ENCODE data around the gene TBX10. TPM values are rescaled to one million over a fixed set of nuclear protein-coding genes. Genes with fewer than 3 reads are reported as not detected.

The TBX10 gene
- total and polyA plus RNA-seq, 2 of the 8 experiments (the other 6 are each of a cell fraction or from before 2014, with no cell fraction given) = 0.09 TPM; not detected in 1

DNA sequence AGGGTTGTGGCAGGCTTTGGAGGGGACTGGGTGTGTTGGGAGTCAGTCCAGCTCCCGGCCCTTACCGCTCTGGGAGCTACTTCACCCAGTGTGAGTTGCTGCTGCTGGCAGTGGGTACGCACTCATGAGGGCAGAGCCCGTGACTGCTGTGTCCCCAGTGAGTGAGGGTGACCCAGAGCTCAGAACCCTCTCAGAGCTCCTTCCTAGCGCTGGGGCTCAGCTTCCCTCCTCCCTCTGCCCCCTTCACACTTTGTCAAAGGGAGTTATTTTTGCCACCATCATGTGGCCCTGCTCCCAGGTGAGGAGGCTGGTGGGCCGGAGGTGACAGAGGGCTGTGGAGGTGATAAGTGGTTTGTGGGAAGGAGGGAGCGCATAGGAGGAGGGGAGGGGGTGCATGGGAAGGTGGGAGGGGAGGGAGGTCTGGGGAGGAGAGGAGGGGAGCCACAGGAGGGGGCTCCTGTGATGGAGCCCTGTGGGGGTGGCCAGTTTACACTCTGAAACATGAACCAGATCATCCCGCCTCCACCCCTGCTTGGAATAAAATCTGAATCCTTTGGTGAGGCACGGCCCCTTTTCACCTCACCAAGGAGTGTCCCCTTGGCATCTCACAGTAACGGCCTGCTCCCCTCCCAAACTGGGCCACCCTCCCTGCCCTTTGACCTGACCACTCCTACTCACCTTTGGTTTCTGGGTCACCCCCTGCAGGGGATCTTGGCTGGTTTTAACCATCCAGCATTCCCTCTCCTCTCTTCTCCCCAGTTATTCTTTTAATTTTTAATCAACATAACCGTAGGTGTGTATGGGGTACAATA is 22.9 kb downstream of the TBX10 start (continued):
- TF ChIP-seq HDAC2 (IDR thresholded peaks at IDR 0.05; ENCODE audit: borderline replicate concordance in 1 of 2, low read depth in 2 of 2, low read length in 2 of 2) = no peak
- no peak for TF ChIP-seq SUZ12 (IDR thresholded peaks at IDR 0.05; ENCODE audit: low read length)
- TF ChIP-seq, protein P1, sequence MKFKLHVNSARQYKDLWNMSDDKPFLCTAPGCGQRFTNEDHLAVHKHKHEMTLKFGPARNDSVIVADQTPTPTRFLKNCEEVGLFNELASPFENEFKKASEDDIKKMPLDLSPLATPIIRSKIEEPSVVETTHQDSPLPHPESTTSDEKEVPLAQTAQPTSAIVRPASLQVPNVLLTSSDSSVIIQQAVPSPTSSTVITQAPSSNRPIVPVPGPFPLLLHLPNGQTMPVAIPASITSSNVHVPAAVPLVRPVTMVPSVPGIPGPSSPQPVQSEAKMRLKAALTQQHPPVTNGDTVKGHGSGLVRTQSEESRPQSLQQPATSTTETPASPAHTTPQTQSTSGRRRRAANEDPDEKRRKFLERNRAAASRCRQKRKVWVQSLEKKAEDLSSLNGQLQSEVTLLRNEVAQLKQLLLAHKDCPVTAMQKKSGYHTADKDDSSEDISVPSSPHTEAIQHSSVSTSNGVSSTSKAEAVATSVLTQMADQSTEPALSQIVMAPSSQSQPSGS (IDR thresholded peaks at IDR 0.05; ENCODE audit: low read length) = no peak
- no peak for TF ChIP-seq NRF1 (IDR thresholded peaks at IDR 0.05; ENCODE audit: low read depth, low read length)
- TF ChIP-seq, protein P2, sequence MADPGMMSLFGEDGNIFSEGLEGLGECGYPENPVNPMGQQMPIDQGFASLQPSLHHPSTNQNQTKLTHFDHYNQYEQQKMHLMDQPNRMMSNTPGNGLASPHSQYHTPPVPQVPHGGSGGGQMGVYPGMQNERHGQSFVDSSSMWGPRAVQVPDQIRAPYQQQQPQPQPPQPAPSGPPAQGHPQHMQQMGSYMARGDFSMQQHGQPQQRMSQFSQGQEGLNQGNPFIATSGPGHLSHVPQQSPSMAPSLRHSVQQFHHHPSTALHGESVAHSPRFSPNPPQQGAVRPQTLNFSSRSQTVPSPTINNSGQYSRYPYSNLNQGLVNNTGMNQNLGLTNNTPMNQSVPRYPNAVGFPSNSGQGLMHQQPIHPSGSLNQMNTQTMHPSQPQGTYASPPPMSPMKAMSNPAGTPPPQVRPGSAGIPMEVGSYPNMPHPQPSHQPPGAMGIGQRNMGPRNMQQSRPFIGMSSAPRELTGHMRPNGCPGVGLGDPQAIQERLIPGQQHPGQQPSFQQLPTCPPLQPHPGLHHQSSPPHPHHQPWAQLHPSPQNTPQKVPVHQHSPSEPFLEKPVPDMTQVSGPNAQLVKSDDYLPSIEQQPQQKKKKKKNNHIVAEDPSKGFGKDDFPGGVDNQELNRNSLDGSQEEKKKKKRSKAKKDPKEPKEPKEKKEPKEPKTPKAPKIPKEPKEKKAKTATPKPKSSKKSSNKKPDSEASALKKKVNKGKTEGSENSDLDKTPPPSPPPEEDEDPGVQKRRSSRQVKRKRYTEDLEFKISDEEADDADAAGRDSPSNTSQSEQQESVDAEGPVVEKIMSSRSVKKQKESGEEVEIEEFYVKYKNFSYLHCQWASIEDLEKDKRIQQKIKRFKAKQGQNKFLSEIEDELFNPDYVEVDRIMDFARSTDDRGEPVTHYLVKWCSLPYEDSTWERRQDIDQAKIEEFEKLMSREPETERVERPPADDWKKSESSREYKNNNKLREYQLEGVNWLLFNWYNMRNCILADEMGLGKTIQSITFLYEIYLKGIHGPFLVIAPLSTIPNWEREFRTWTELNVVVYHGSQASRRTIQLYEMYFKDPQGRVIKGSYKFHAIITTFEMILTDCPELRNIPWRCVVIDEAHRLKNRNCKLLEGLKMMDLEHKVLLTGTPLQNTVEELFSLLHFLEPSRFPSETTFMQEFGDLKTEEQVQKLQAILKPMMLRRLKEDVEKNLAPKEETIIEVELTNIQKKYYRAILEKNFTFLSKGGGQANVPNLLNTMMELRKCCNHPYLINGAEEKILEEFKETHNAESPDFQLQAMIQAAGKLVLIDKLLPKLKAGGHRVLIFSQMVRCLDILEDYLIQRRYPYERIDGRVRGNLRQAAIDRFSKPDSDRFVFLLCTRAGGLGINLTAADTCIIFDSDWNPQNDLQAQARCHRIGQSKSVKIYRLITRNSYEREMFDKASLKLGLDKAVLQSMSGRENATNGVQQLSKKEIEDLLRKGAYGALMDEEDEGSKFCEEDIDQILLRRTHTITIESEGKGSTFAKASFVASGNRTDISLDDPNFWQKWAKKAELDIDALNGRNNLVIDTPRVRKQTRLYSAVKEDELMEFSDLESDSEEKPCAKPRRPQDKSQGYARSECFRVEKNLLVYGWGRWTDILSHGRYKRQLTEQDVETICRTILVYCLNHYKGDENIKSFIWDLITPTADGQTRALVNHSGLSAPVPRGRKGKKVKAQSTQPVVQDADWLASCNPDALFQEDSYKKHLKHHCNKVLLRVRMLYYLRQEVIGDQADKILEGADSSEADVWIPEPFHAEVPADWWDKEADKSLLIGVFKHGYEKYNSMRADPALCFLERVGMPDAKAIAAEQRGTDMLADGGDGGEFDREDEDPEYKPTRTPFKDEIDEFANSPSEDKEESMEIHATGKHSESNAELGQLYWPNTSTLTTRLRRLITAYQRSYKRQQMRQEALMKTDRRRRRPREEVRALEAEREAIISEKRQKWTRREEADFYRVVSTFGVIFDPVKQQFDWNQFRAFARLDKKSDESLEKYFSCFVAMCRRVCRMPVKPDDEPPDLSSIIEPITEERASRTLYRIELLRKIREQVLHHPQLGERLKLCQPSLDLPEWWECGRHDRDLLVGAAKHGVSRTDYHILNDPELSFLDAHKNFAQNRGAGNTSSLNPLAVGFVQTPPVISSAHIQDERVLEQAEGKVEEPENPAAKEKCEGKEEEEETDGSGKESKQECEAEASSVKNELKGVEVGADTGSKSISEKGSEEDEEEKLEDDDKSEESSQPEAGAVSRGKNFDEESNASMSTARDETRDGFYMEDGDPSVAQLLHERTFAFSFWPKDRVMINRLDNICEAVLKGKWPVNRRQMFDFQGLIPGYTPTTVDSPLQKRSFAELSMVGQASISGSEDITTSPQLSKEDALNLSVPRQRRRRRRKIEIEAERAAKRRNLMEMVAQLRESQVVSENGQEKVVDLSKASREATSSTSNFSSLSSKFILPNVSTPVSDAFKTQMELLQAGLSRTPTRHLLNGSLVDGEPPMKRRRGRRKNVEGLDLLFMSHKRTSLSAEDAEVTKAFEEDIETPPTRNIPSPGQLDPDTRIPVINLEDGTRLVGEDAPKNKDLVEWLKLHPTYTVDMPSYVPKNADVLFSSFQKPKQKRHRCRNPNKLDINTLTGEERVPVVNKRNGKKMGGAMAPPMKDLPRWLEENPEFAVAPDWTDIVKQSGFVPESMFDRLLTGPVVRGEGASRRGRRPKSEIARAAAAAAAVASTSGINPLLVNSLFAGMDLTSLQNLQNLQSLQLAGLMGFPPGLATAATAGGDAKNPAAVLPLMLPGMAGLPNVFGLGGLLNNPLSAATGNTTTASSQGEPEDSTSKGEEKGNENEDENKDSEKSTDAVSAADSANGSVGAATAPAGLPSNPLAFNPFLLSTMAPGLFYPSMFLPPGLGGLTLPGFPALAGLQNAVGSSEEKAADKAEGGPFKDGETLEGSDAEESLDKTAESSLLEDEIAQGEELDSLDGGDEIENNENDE (IDR thresholded peaks at IDR 0.05; ENCODE audit: insufficient replicate concordance, low read length) = no peak
- no peak for TF ChIP-seq BCL11A (IDR thresholded peaks at IDR 0.05; ENCODE audit: low read depth in 2 of 2, low read length in 2 of 2)
- TF ChIP-seq JUND (IDR thresholded peaks at IDR 0.05; ENCODE audit: low read length) = no peak
- no peak for TF ChIP-seq TEAD4 (IDR thresholded peaks at IDR 0.05; ENCODE audit: low read depth, low read length)
